Measurements from ENCODE around the gene PRICKLE2. TPM values are rescaled to one million over a fixed set of nuclear protein-coding genes. Genes with fewer than 3 reads are reported as not detected.

Gene PRICKLE2
- total and polyA plus RNA-seq, 10 of the 15 experiments (the other 5 are each of a cell fraction or from before 2014, with no cell fraction given), result 0.11 to 2.6 (median 0.69) TPM

DNA sequence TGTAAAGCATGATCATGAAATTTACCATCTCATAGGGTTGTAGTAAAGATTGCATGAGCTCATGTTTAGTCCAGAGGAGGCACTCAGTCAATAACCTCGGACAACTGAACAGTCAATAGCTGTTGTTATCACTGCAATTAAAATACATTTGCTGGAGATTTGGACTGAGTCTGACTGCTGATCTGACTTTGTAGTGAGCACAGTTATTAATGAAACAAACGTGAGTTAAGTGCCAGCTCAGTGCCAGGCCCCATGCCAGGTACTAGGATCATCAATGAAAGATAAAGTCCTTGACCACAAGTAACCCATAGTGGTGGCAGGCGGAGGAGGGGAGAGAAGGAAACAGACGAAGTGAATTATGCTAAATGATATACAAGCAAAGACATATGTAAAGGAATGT is 43.7 kb upstream of the PRICKLE2 start:
- no peaks in the 10 kb centered on the region for H3K79me2 ChIP-seq (ENCODE audit: control insufficient read depth, insufficient read depth, low read length)
- no peak overlapping the region for H2AFZ ChIP-seq (ENCODE audit: control insufficient read depth, low read depth, low read length)
- ChIA-PET POLR2A (no interaction called here), SMC1A (ENCODE audit: uncharacterized antibody, unreplicated experiment) (interaction anchor here (0.9 to 7.8 kb wide), 10 partner anchors 8 to 127 kb away, joined by 3 to 45 read pairs (median 4); no protein-coding TSS in a partner anchor), RAD21 (ENCODE audit: unreplicated experiment) (no interaction called here), CTCF (interaction anchor here (0.9 to 1.8 kb wide), 3 partner anchors 10 to 44 kb away, joined by 3 to 4 read pairs (median 4); partner anchors contain the start of gene PRICKLE2)
- no peak overlapping the region for H3K4me2 ChIP-seq (ENCODE audit: control insufficient read depth, insufficient read depth)
- H3K9ac ChIP-seq (ENCODE audit: control insufficient read depth, insufficient read depth, low read length), result no peak overlapping the region
- WGBS (ENCODE audit: insufficient coverage, insufficient replicate concordance, low lambda C conversion rate, missing lambda C conversion rate), result 16% methylated on average over 4 of the region's 4 CpGs
- DNase-seq (ENCODE audit: low read depth, low spot score) (no peak), ATAC-seq (no peak), FAIRE-seq (no peak)
- TF ChIP-seq, protein P1, sequence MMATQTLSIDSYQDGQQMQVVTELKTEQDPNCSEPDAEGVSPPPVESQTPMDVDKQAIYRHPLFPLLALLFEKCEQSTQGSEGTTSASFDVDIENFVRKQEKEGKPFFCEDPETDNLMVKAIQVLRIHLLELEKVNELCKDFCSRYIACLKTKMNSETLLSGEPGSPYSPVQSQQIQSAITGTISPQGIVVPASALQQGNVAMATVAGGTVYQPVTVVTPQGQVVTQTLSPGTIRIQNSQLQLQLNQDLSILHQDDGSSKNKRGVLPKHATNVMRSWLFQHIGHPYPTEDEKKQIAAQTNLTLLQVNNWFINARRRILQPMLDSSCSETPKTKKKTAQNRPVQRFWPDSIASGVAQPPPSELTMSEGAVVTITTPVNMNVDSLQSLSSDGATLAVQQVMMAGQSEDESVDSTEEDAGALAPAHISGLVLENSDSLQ (IDR thresholded peaks at IDR 0.05), result no peak
- TF ChIP-seq, protein P2, sequence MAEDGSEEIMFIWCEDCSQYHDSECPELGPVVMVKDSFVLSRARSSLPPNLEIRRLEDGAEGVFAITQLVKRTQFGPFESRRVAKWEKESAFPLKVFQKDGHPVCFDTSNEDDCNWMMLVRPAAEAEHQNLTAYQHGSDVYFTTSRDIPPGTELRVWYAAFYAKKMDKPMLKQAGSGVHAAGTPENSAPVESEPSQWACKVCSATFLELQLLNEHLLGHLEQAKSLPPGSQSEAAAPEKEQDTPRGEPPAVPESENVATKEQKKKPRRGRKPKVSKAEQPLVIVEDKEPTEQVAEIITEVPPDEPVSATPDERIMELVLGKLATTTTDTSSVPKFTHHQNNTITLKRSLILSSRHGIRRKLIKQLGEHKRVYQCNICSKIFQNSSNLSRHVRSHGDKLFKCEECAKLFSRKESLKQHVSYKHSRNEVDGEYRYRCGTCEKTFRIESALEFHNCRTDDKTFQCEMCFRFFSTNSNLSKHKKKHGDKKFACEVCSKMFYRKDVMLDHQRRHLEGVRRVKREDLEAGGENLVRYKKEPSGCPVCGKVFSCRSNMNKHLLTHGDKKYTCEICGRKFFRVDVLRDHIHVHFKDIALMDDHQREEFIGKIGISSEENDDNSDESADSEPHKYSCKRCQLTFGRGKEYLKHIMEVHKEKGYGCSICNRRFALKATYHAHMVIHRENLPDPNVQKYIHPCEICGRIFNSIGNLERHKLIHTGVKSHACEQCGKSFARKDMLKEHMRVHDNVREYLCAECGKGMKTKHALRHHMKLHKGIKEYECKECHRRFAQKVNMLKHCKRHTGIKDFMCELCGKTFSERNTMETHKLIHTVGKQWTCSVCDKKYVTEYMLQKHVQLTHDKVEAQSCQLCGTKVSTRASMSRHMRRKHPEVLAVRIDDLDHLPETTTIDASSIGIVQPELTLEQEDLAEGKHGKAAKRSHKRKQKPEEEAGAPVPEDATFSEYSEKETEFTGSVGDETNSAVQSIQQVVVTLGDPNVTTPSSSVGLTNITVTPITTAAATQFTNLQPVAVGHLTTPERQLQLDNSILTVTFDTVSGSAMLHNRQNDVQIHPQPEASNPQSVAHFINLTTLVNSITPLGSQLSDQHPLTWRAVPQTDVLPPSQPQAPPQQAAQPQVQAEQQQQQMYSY (CRISPR knock-in tag; IDR thresholded peaks at IDR 0.05), result no peak
- TF ChIP-seq SMAD5 (IDR thresholded peaks at IDR 0.05; ENCODE audit: low read depth) (no peak), RB1 (IDR thresholded peaks at IDR 0.05; ENCODE audit: borderline replicate concordance) (no peak), IRF3 (IDR thresholded peaks at IDR 0.05) (no peak), EED (IDR thresholded peaks at IDR 0.05; ENCODE audit: low read depth) (no peak), HDGF (IDR thresholded peaks at IDR 0.05) (no peak), MTA2 (IDR thresholded peaks at IDR 0.05; ENCODE audit: low read depth) (no peak), POLR2AphosphoS2 (IDR thresholded peaks at IDR 0.05; ENCODE audit: low read depth, low read length) (no peak), PBX3 (IDR thresholded peaks at IDR 0.05; ENCODE audit: insufficient replicate concordance, low read depth, low read length) (no peak), HCFC1 (IDR thresholded peaks at IDR 0.05; ENCODE audit: low read length) (no peak), YY1 (IDR thresholded peaks at IDR 0.05; ENCODE audit: low read depth, low read length) (no peak), RAD51 (IDR thresholded peaks at IDR 0.05) (no peak), MEF2B (IDR thresholded peaks at IDR 0.05; ENCODE audit: partially characterized antibody, poor library complexity, severe bottlenecking) (no peak), MXI1 (IDR thresholded peaks at IDR 0.05; ENCODE audit: low read depth, low read length) (no peak), POLR2AphosphoS5 (IDR thresholded peaks at IDR 0.05; ENCODE audit: low read length) (no peak), ZBED1 (IDR thresholded peaks at IDR 0.05; ENCODE audit: borderline replicate concordance) (no peak)
- H3K27ac ChIP-seq (ENCODE audit: control insufficient read depth, insufficient read depth), result no peak overlapping the region
- no peaks in the 10 kb centered on the region for H3K36me3 ChIP-seq (ENCODE audit: control insufficient read depth in 2 of 2, insufficient read depth in 2 of 2, low read length in 1 of 2)
- in situ Hi-C loops (cut with MboI) (no loop called here), intact Hi-C loops (cut with micrococcal nuclease; ENCODE audit: unreplicated experiment) (no loop called here)
- H4K20me1 ChIP-seq (ENCODE audit: control insufficient read depth, insufficient read depth), result no peaks in the 10 kb centered on the region
- H3K27me3 ChIP-seq (replicated peaks in 1 of 2; ENCODE audit: control insufficient read depth in 2 of 2, insufficient read depth in 2 of 2, low read length in 1 of 2), result peaks cover 0 to 5% of the 10 kb centered on the region in 2 experiments; a peak in 3 of 4 replicates
- BruUV-seq (replicated peaks), result no TSS peak
- H3K9me3 ChIP-seq (replicated peaks; ENCODE audit: control insufficient read depth, insufficient read depth, low read length), result no peaks in the 10 kb centered on the region
- H3K4me3 ChIP-seq, result no peak overlapping the region
- H3K4me1 ChIP-seq (ENCODE audit: control insufficient read depth, insufficient read depth, low read length), result no peaks in the 10 kb centered on the region

All from GM12878 (cell line).